Mesendoderm (in vitro differentiated cells): ENCODE data around the gene TNP2.

ENCODE experiments used
- DNase-seq: peaks from one replicate; pipeline ENCODE4 v3.0.0; 2013
- H2AK5ac ChIP-seq: 2 replicates; pipeline ENCODE4 v1.6.1; 2013; ENCODE audit warnings: low read length, inconsistent platforms
- H2BK120ac ChIP-seq: 2 replicates; pipeline ENCODE4 v1.6.1; 2013; ENCODE audit warnings: low read depth, mild to moderate bottlenecking, low read length, moderate library complexity, mixed read lengths
- H2BK15ac ChIP-seq: replicated peaks from 2 replicates; pipeline ENCODE4 v1.6.1; 2013; ENCODE audit warnings: low read depth, mild to moderate bottlenecking, moderate library complexity
- H2BK5ac ChIP-seq: 2 replicates; pipeline ENCODE4 v1.6.1; 2013; ENCODE audit warnings: low read length, inconsistent platforms
- H3K18ac ChIP-seq: 2 replicates; pipeline ENCODE4 v1.6.1; 2013; ENCODE audit warnings: mild to moderate bottlenecking, low read length, mixed read lengths
- H3K23ac ChIP-seq: one replicate; pipeline ENCODE4 v1.6.1; 2013; ENCODE audit warnings: low read length
- H3K27ac ChIP-seq: 2 replicates; pipeline ENCODE4 v1.5.1; 2013; ENCODE audit warnings: low read depth, mild to moderate bottlenecking, inconsistent platforms, low read length, moderate library complexity
- H3K27me3 ChIP-seq: 2 replicates; pipeline ENCODE4 v1.6.1; 2013; ENCODE audit warnings: low read length, control low read depth, mild to moderate bottlenecking, inconsistent platforms; ENCODE audit not compliant: insufficient read depth, poor library complexity
- H3K36me3 ChIP-seq: 2 replicates; pipeline ENCODE4 v1.6.1; 2013; ENCODE audit warnings: low read length, inconsistent platforms; ENCODE audit not compliant: control insufficient read depth, insufficient read depth
- H3K4ac ChIP-seq: one replicate; pipeline ENCODE4 v1.6.1; 2013; ENCODE audit warnings: low read depth, mild to moderate bottlenecking, low read length, moderate library complexity
- H3K4me1 ChIP-seq: 2 replicates; pipeline ENCODE4 v1.6.1; 2013; ENCODE audit warnings: low read depth, low read length, inconsistent platforms; ENCODE audit not compliant: control insufficient read depth
- H3K4me2 ChIP-seq: 2 replicates; pipeline ENCODE4 v1.6.1; 2013; ENCODE audit warnings: low read length
- H3K4me3 ChIP-seq: 2 replicates; pipeline ENCODE4 v1.5.1; 2013; ENCODE audit warnings: mild to moderate bottlenecking, low read length
- H3K56ac ChIP-seq: one replicate; pipeline ENCODE4 v1.6.1; 2013; ENCODE audit warnings: low read length
- H3K79me1 ChIP-seq: 2 replicates; pipeline ENCODE4 v1.6.1; 2013; ENCODE audit warnings: low read length, inconsistent platforms
- H3K79me2 ChIP-seq: 2 replicates; pipeline ENCODE4 v1.6.1; 2013; ENCODE audit warnings: mild to moderate bottlenecking, low read length; ENCODE audit not compliant: control insufficient read depth, insufficient read depth
- H3K9ac ChIP-seq: 2 replicates; pipeline ENCODE4 v1.6.1; 2013; ENCODE audit warnings: low read length, inconsistent platforms
- H4K5ac ChIP-seq: one replicate; pipeline ENCODE4 v1.6.1; 2013; ENCODE audit warnings: low read length
- H4K8ac ChIP-seq: one replicate; pipeline ENCODE4 v1.6.1; 2013; ENCODE audit warnings: low read depth, mild to moderate bottlenecking, control low read depth, low read length, moderate library complexity
- WGBS: extraction: QIAGEN DNeasy Blood & Tissue Kit; methylation state at CpG from one replicate; pipeline ENCODE4 v1.1.7; 2013; ENCODE audit warnings: low lambda C conversion rate, missing lambda C conversion rate; ENCODE audit not compliant: insufficient coverage; ENCODE audit errors: extremely low coverage; 5-methylcytosine and 5-hydroxymethylcytosine counted together

Gene TNP2

DNA sequence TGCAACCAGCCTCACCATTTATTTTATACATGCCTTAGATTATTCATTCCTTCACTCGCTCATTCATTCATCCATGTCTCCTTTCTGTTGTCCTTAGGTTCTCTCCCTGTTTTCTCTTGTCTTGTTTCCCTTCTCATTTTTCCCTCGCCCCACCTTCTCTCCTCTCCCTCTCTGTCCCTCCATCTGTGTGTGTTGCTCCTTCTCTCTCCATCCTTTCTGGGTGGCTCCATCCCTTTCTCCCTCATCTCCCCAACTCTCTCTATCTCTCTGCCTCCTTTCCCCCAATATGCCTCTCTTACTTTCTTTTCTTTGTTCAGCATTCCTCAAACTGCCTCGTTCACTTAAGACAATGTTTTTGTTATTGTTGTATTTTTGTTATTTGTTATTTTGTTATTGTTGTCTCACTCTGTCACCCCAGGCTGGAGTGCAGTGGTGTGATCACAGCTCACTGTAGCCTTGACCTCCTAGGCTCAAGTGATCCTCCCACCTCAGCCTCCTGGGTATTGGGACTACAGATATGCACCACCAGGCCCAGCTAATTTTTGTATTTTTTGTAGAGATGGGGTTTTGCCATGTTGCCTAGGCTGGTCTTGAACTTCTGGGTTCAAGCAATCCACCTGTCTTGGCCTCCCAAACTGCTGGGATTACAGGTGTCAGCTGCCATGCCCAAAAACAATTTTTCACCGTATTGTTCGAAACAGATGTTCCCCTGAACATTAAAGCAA, 27.5 kb downstream of the TNP2 start:
- H3K4me1 ChIP-seq = no peaks in the 10 kb centered on the region
- no peaks in the 10 kb centered on the region for H3K27me3 ChIP-seq
- H3K79me1 ChIP-seq = no peaks in the 10 kb centered on the region
- no CpG with 5 or more reads among the region's 5 CpGs for WGBS
- H3K56ac ChIP-seq = no peak overlapping the region
- no peaks in the 10 kb centered on the region for H3K79me2 ChIP-seq
- H3K4ac ChIP-seq = no peak overlapping the region
- DNase-seq = no peak
- H3K18ac ChIP-seq = no peak overlapping the region
- H2AK5ac ChIP-seq = no peak overlapping the region
- no peak overlapping the region for H3K23ac ChIP-seq
- H3K27ac ChIP-seq = no peak overlapping the region
- no peak overlapping the region for H4K8ac ChIP-seq
- no peak overlapping the region for H2BK5ac ChIP-seq
- no peak overlapping the region for H3K9ac ChIP-seq
- no peak overlapping the region for H2BK120ac ChIP-seq
- H2BK15ac ChIP-seq = no peak overlapping the region
- H3K4me2 ChIP-seq = no peak overlapping the region
- no peak overlapping the region for H3K4me3 ChIP-seq
- H3K36me3 ChIP-seq = no peaks in the 10 kb centered on the region
- H4K5ac ChIP-seq = no peak overlapping the region

DNA sequence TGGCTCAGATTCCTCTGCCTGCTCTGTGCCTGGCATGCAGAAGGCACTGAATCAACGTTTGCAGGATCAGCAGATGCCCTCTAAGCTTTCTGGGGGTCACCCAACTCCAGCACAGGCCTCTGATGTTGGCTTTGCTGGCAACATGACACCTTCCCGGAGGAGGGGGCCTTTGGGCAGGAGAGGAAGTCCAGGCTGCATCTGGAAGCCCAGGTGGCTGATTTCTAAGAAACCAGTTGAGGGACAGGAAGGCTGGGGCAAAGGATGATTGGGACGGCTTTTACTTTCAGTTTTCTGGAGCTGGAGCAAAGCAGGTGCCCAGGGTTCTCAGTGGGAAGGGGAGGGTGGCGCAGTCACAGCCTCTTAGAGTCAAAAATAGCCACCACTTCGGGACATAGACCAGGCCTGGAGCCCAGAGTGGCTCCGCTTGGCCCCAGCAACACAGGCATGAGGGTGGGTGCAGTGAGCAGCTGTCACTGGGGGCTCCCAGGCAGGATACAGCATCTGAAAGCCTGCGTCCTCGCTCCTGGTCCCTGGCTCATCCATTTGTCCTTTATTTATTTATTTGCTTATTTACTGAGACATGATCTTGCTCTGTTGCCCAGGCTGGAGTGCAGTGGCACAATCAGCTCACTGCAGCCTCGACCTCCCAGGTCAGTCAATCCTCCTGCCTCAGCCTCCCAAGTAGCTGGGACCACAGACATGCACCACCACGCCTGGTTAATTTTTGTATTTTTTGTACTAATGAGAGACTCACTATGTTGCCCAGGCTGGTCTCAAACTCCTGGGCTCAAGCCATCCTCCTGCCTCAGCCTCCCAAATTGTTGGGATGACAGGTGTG, 28.3 kb downstream of the TNP2 start:
- Histone ChIP-seq H2AK5ac (no peak overlapping the region), H3K9ac (no peak overlapping the region), H3K27ac (no peak overlapping the region), H2BK5ac (no peak overlapping the region), H3K56ac (no peak overlapping the region), H4K5ac (no peak overlapping the region), H3K18ac (no peak overlapping the region), H3K4ac (no peak overlapping the region), H3K27me3 (no peaks in the 10 kb centered on the region), H4K8ac (no peak overlapping the region), H3K4me1 (no peaks in the 10 kb centered on the region), H3K23ac (no peak overlapping the region), H3K36me3 (no peaks in the 10 kb centered on the region), H3K4me2 (no peak overlapping the region), H3K4me3 (no peak overlapping the region), H3K79me1 (no peaks in the 10 kb centered on the region), H3K79me2 (no peaks in the 10 kb centered on the region), H2BK120ac (no peak overlapping the region), H2BK15ac (no peak overlapping the region)
- DNase-seq = no peak
- WGBS = no CpG with 5 or more reads among the region's 10 CpGs

GRCh38 chr16:11239644-11240632, 29.2 kb downstream of the TNP2 start:
- no peaks in the 10 kb centered on the region for H3K79me1 ChIP-seq
- no peak overlapping the region for H3K18ac ChIP-seq
- no peaks in the 10 kb centered on the region for H3K36me3 ChIP-seq
- no peak overlapping the region for H4K8ac ChIP-seq
- H3K27me3 ChIP-seq = no peaks in the 10 kb centered on the region
- H3K9ac ChIP-seq = no peak overlapping the region
- H3K56ac ChIP-seq = no peak overlapping the region
- H3K4ac ChIP-seq = no peak overlapping the region
- H3K4me2 ChIP-seq = no peak overlapping the region
- no peak overlapping the region for H2AK5ac ChIP-seq
- H3K4me3 ChIP-seq = no peak overlapping the region
- no peak for DNase-seq
- no peaks in the 10 kb centered on the region for H3K79me2 ChIP-seq
- H3K27ac ChIP-seq = no peak overlapping the region
- H4K5ac ChIP-seq = no peak overlapping the region
- no peak overlapping the region for H2BK5ac ChIP-seq
- no CpG with 5 or more reads among the region's 10 CpGs for WGBS
- no peak overlapping the region for H3K23ac ChIP-seq
- H2BK15ac ChIP-seq = no peak overlapping the region
- no peak overlapping the region for H2BK120ac ChIP-seq
- H3K4me1 ChIP-seq = no peaks in the 10 kb centered on the region

- no peak overlapping the region for H3K27ac ChIP-seq
- no peak overlapping the region for H3K56ac ChIP-seq
- H3K79me1 ChIP-seq = no peaks in the 10 kb centered on the region
- no peak overlapping the region for H3K4me2 ChIP-seq
- H2BK15ac ChIP-seq = no peak overlapping the region
- no peak overlapping the region for H4K8ac ChIP-seq
- WGBS = no CpG with 5 or more reads among the region's 15 CpGs
- no peaks in the 10 kb centered on the region for H3K79me2 ChIP-seq
- no peak overlapping the region for H3K4me3 ChIP-seq
- H2AK5ac ChIP-seq = no peak overlapping the region
- peak; percentile 55 for DNase-seq
- H2BK5ac ChIP-seq = no peak overlapping the region
- H4K5ac ChIP-seq = no peak overlapping the region
- no peak overlapping the region for H3K4ac ChIP-seq
- no peaks in the 10 kb centered on the region for H3K27me3 ChIP-seq
- H3K9ac ChIP-seq = no peak overlapping the region
- no peak overlapping the region for H2BK120ac ChIP-seq
- no peak overlapping the region for H3K18ac ChIP-seq
- H3K23ac ChIP-seq = no peak overlapping the region
- H3K4me1 ChIP-seq = no peaks in the 10 kb centered on the region
- no peaks in the 10 kb centered on the region for H3K36me3 ChIP-seq
Measured at GRCh38 chr16:11238272-11239202, 30.6 kb downstream of the TNP2 start.
